Measurements from ENCODE around the gene KRTAP29-1.
A peak's percentile ranks its signal among the peaks of the same experiment; 100 is the strongest.

Gene KRTAP29-1

DNA sequence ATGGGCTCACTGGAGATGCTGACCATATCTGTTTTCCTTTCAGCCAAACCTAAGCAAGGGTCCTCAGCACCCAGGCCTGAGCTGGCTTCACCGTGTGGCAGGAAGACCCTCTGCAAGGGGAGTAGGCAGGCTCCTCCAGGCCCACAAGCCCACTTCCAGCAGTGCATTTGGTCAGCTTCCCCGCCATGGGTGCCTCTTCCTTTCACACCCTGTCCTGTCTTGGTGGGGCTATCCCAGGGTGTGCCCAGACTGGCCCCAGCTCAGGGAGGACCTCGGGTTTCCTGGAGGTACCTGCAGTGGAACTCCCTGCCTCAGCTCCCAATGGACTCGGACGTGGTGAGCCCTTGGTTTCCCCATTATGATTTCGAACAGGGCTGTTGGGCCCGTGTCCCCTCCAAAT, 25.6 kb upstream of the KRTAP29-1 start:
- DNase-seq (ENCODE audit: low spot score): no peak

- DNase-seq (ENCODE audit: low spot score): no peak
These were observed 24.9 kb upstream of the KRTAP29-1 start for GRCh38 chr17:41327411-41328120.

DNA sequence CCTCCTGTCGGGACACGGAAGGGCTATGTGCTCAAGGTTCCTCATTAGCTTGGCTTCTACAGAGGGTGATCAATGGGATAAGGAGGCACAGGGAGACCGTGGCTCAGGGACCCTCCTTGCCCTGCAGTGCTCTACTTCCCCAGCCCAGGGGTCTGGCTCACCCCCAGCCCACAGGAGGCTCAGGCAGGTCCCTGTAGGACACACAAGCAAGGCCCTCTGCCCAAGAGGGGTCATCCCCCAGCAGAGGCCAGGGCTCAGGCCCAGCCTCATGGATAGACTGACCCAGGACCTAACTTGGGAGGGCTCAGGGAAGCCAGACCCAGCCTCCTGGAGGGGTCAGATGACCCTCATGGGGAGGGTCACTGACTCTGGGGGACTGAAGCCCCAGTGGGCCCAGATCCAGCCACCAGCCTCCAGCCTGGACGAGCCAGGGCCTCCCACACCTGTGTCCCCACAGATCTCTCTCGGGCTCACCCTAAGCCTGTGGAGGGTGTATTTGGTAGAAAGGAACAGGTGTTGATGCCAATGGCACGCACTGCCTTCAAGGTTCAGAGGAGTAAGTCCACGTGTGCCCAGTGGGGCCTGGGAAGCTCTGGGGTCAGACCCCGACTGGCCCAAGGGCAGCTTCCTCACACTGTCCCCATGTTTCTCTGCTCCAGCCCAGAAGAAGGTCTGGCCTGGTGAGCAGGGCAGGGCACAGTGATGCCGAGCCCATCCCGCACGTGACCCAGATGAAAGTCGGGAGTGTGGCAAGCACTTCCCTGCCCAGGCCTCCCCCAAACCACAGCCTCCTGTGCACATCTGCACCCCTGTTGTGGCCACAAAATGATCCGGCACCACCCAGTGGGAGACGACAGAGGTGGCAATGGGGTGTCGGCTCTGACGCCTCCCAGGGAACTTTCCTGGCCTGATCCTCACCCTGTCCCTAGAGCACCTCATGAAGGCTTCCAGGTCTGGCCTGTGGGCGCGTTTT, 23.8 kb upstream of the KRTAP29-1 start:
- no peak for DNase-seq (ENCODE audit: low spot score)

- no peak for DNase-seq (ENCODE audit: low spot score)
These were observed 23.0 kb upstream of the KRTAP29-1 start for GRCh38 chr17:41325611-41326010.

- no peak for DNase-seq (ENCODE audit: low spot score)
These were observed 22.5 kb upstream of the KRTAP29-1 start for GRCh38 chr17:41325126-41325525.

- DNase-seq (ENCODE audit: low spot score): no peak
These were observed 21.8 kb upstream of the KRTAP29-1 start for GRCh38 chr17:41324180-41325075.

GRCh38 chr17:41322903-41323895, 20.5 kb upstream of the KRTAP29-1 start:
- no peak for DNase-seq (ENCODE audit: low spot score)

DNA sequence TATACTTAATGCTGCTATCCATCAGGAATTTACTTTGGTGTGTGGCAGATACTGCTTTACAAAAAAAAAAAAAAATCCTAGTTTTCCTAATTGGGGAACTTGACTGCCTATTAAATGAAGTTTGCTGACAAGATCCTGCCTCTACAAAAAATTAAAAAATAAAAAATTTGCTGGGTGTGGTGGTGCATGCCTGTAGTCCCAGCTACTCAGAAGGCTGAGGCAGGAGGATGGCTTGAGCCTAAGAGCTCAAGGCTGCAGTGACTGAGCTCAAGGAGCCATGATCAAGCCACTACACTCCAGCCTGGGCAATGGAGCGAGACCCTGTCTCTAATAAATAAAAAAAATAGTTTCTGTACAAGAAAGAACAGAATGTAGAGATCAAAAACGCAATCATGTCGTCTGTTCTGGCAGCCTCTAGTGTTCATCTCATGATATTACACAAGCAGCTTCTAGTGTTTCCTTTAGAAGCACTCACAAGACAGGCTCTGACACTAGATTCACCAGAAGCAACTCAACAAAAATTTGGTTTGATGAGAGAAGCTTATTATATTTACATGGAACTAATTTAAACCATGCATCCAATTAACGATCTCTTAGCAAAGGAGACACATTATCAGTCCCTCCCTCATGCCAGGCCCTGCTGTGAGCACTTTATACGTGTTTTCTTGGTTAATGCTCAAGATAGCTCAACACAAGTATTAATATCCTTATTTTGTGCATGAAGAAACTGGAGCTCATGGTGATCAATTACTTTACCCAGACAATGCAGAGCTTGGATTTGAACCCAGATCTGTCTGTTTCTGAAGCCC, 19.6 kb upstream of the KRTAP29-1 start:
- peak; percentile 61 for DNase-seq (ENCODE audit: low spot score)

DNA sequence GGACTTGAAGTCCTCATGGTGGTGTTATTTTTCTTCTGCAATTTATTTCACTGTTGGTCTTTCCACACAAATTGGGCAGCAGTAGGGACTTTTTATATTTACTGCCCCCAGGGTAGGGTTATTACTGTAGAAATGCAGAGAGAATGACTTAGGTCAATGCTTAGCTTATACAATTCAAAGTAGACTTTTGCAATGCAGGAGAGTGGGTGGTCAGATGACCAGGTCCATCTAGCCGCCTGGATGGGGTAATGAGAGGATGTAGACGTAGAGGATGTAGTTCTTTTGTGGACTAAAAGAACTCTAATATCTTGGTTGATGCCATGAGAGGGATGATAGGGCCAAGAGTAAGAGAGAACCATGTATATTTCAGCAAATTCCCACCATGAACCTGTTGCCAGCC, 15.6 kb upstream of the KRTAP29-1 start:
- no peak for DNase-seq (ENCODE audit: low spot score)

DNA sequence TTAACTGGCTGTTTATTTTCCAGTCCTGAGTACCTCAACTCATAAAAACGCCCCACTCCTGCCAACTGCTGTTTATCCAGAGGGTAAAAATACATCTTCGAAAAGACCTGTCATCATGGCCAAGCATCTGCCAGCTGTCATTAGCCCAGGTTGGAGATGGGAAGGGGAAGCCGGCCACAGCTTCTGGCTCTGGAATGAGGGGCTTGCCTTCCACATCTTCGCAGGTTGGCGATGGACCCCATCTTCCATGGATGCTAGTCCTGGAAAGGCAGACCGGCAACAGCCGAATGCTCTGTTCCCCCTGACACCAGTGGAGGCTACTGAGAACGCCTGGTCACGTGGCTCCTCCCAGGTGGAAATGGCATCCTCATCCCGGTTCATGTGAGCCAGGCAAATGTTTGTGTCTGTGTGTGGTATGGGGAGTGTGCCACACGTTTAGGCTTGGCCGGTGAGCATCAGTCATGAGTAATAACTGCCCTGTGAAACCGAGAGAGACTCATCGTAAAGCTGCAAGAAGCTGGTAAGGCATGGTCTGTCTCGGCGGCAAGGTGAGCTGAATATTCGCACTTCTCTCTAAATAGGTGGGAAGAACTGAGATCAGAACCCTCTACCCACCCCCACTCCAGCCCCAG, 13.3 kb upstream of the KRTAP29-1 start:
- no peak for DNase-seq (ENCODE audit: low spot score)

GRCh38 chr17:41315204-41315794, 12.6 kb upstream of the KRTAP29-1 start, which contains the start of gene KRTAP17-1:
TSS of gene KRTAP17-1 (minus strand) at chr17:41315710. CDS start at chr17:41315650, 60 bp downstream.
- no peak for DNase-seq (ENCODE audit: low spot score)

DNA sequence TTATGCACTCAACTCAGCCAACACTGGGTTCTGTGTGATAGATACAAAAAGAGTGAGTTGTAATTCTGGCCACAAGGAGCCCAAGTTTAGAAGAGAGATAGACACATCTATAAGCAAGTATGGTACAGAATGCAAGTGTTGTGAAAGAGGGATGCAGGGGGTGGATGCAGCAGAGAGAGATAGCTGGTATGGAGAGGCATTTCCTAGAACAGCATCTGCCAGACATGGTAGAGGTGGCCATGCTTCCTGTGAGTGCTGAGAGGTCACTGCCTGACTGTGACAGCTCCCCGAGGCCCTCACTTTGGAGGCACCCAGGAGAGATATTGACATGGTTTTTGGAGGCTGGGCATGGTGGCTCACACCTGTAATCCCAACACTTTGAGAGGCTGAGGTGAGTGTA, 8.5 kb upstream of the KRTAP29-1 start:
- DNase-seq (ENCODE audit: low spot score): no peak

- DNase-seq (ENCODE audit: low spot score): no peak
These were observed 6.3 kb upstream of the KRTAP29-1 start, which contains the start of gene KRTAP16-1 for GRCh38 chr17:41308918-41309359. TSS of gene KRTAP16-1 (minus strand) at chr17:41309309. CDS start at chr17:41309253, 56 bp downstream.

GRCh38 chr17:41308251-41308917, 5.7 kb upstream of the KRTAP29-1 start:
- DNase-seq (ENCODE audit: low spot score): peak; percentile 42

DNA sequence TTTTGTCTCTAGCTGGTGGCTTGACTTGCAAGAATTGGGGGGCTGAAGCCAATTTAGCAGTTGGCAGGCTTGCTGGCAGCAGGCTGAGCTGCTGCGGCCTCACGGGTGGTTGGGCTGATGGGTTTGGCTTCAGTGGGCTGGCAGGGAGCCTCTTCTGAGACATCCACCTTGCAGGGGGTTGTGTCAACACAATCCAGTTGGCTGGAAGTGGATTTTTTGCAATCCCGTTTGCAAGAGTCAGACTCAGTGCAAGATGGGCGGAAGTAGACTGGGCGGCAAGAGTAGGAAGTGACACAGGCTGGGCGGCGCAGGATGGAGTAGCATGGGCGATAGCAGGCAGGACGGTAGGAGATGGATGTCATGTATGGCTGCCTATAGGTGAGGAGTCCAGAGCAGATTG, 5.0 kb upstream of the KRTAP29-1 start:
- DNase-seq (ENCODE audit: low spot score): no peak

GRCh38 chr17:41304091-41304490, 1.4 kb upstream of the KRTAP29-1 start:
- no peak for DNase-seq (ENCODE audit: low spot score)

GRCh38 chr17:41302981-41303380, 330 bp upstream of the KRTAP29-1 start:
- no peak for DNase-seq (ENCODE audit: low spot score)

DNA sequence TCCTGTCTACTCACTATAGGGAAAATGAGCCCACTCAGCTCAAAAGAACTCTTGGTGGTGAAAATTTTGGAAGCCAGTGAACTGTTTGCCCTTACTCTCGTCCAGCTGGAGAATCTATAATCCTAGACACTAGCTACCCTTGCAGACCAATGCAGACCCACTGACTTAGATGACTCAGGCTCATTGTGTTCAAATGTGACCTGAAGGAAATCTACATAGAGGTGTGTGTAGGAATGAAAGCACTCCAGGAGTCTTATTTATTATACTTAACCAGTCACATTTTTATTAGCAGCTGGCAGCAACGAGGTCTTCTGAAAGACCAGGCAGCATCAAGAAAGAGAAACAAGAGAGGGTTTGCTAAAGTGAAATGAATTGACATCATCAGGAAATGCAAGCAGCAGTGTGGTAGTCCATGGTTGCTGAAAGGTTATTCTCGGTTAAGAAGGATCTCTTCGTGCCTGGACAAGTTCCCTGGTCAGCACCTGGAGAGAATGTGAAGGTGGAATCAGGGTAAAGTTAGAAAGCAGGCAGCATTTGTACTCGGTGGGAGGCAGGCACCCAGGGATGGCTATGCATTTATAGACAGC, 1.4 kb downstream of the KRTAP29-1 start:
- no peak for DNase-seq (ENCODE audit: low spot score)
